Measurements from ENCODE around the gene ARHGAP26.

The ARHGAP26 gene

GRCh38 chr5:142972064-142972570 is 201.9 kb downstream of the ARHGAP26 start:
- H3K4me1 ChIP-seq (ENCODE audit: control insufficient read depth, low read length) = no peaks in the 10 kb centered on the region
- H3K4me3 ChIP-seq (ENCODE audit: low read length) = no peak overlapping the region
- H3K27ac ChIP-seq (ENCODE audit: low read depth, low read length) = no peak overlapping the region
- TF ChIP-seq EZH2phosphoT487 (IDR thresholded peaks at IDR 0.05; ENCODE audit: borderline replicate concordance, low read length) = no peak
- TF ChIP-seq, protein P1, sequence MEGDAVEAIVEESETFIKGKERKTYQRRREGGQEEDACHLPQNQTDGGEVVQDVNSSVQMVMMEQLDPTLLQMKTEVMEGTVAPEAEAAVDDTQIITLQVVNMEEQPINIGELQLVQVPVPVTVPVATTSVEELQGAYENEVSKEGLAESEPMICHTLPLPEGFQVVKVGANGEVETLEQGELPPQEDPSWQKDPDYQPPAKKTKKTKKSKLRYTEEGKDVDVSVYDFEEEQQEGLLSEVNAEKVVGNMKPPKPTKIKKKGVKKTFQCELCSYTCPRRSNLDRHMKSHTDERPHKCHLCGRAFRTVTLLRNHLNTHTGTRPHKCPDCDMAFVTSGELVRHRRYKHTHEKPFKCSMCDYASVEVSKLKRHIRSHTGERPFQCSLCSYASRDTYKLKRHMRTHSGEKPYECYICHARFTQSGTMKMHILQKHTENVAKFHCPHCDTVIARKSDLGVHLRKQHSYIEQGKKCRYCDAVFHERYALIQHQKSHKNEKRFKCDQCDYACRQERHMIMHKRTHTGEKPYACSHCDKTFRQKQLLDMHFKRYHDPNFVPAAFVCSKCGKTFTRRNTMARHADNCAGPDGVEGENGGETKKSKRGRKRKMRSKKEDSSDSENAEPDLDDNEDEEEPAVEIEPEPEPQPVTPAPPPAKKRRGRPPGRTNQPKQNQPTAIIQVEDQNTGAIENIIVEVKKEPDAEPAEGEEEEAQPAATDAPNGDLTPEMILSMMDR (IDR thresholded peaks at IDR 0.05; ENCODE audit: low read depth, low read length, poor library complexity, severe bottlenecking) = no peak
- H3K4me2 ChIP-seq (ENCODE audit: low read length) = no peak overlapping the region
- H4K20me1 ChIP-seq (ENCODE audit: control insufficient read depth, insufficient read depth, low read depth, low read length) = no peaks in the 10 kb centered on the region
- H3K36me3 ChIP-seq (ENCODE audit: control insufficient read depth, low read length) = no peaks in the 10 kb centered on the region
- H3K27me3 ChIP-seq (ENCODE audit: control insufficient read depth, low read length) = no peaks in the 10 kb centered on the region
- H3K9me3 ChIP-seq (ENCODE audit: control insufficient read depth, insufficient read depth, low read length) = no peaks in the 10 kb centered on the region
- H3K9me2 ChIP-seq (replicated peaks; ENCODE audit: control insufficient read depth, low read length) = no peaks in the 10 kb centered on the region
- no peaks in the 10 kb centered on the region for H3F3A ChIP-seq (ENCODE audit: control insufficient read depth, insufficient read depth)
- H3K79me2 ChIP-seq (ENCODE audit: control insufficient read depth, low read length) = no peaks in the 10 kb centered on the region

DNA sequence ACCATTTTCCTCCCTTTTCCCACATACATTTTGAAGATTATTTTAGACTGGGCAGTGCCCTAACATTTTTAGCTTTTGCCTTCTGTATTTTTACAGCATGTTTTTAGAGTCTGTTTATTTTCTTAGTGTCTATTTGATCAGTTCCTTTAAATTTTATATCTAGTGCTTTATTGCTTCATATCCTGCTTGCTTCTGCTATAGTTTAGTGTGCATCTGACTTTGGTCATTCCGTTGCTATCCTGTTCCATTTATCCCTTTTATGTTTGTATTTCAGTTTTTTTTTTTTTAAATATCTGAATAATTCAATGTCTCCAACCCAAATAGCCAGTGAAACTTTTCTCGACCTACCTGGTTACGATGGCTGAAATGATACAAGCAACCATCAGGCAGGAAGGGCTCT is 203.8 kb downstream of the ARHGAP26 start:
- Histone ChIP-seq H3K4me1 (ENCODE audit: control insufficient read depth, low read length) (no peaks in the 10 kb centered on the region), H3K4me2 (ENCODE audit: low read length) (no peak overlapping the region)
- TF ChIP-seq, protein P1 (IDR thresholded peaks at IDR 0.05; ENCODE audit: low read depth, low read length, poor library complexity, severe bottlenecking) = no peak
- TF ChIP-seq EZH2phosphoT487 (IDR thresholded peaks at IDR 0.05; ENCODE audit: borderline replicate concordance, low read length) = no peak

DNA sequence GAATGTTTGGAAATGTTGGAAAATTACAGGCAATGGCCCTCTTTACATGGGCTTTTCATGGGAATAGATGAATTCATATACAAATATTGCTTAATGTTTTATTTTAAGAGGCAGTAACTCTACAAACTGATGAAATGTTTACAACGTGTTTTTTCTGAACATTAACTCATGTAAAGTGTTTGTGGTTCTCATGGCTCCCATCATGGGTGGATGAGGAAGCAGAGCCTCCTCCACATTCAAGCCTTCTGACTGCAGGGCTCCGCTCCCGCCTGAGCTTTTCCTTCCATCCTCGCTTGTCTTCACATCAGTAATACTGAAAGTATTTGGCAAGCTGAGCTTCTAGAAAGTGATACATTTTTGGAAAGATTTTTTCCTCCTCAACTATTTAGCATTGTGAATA is 204.2 kb downstream of the ARHGAP26 start:
- no peak overlapping the region for H3K4me3 ChIP-seq (ENCODE audit: low read length)
- H3K79me2 ChIP-seq (ENCODE audit: control insufficient read depth, low read length) = no peaks in the 10 kb centered on the region
- H3K27me3 ChIP-seq (ENCODE audit: control insufficient read depth, low read length) = no peaks in the 10 kb centered on the region
- H3K27ac ChIP-seq (ENCODE audit: low read depth, low read length) = no peak overlapping the region
- no peaks in the 10 kb centered on the region for H3K4me1 ChIP-seq (ENCODE audit: control insufficient read depth, low read length)
- no peaks in the 10 kb centered on the region for H3F3A ChIP-seq (ENCODE audit: control insufficient read depth, insufficient read depth)
- no peaks in the 10 kb centered on the region for H4K20me1 ChIP-seq (ENCODE audit: control insufficient read depth, insufficient read depth, low read depth, low read length)
- no peaks in the 10 kb centered on the region for H3K9me3 ChIP-seq (ENCODE audit: control insufficient read depth, insufficient read depth, low read length)
- no peaks in the 10 kb centered on the region for H3K36me3 ChIP-seq (ENCODE audit: control insufficient read depth, low read length)
- no peak for TF ChIP-seq EZH2phosphoT487 (IDR thresholded peaks at IDR 0.05; ENCODE audit: borderline replicate concordance, low read length)
- TF ChIP-seq, protein P1 (IDR thresholded peaks at IDR 0.05; ENCODE audit: low read depth, low read length, poor library complexity, severe bottlenecking) = no peak
- no peaks in the 10 kb centered on the region for H3K9me2 ChIP-seq (replicated peaks; ENCODE audit: control insufficient read depth, low read length)
- no peak overlapping the region for H3K4me2 ChIP-seq (ENCODE audit: low read length)

More for the DNA sequence above, 203.8 kb downstream of the ARHGAP26 start:
- Histone ChIP-seq H4K20me1 (ENCODE audit: control insufficient read depth, insufficient read depth, low read depth, low read length) (no peaks in the 10 kb centered on the region), H3F3A (ENCODE audit: control insufficient read depth, insufficient read depth) (no peaks in the 10 kb centered on the region), H3K9me3 (ENCODE audit: control insufficient read depth, insufficient read depth, low read length) (no peaks in the 10 kb centered on the region), H3K27me3 (ENCODE audit: control insufficient read depth, low read length) (no peaks in the 10 kb centered on the region), H3K36me3 (ENCODE audit: control insufficient read depth, low read length) (no peaks in the 10 kb centered on the region), H3K79me2 (ENCODE audit: control insufficient read depth, low read length) (no peaks in the 10 kb centered on the region), H3K4me3 (ENCODE audit: low read length) (no peak overlapping the region), H3K9me2 (replicated peaks; ENCODE audit: control insufficient read depth, low read length) (no peaks in the 10 kb centered on the region), H3K27ac (ENCODE audit: low read depth, low read length) (no peak overlapping the region)

Measured in DOHH2 (cell line).